SK-N-MC (cell line): Measurements from ENCODE around the gene NIPAL1.

Experiments used
- EZH2 ChIP-seq: fragments of 200-600 bp; sonication (generic); IDR thresholded peaks from one replicate; pipeline ENCODE4 v1.6.1; 2017; ENCODE audit warnings: antibody characterized with exemption
- FOXP2 ChIP-seq: optimal IDR thresholded peaks from 2 replicates; pipeline ENCODE3; 2011; ENCODE audit warnings: mild to moderate bottlenecking, moderate library complexity; ENCODE audit not compliant: insufficient read depth; ENCODE audit errors: extremely low read length, control extremely low read depth
- POLR2AphosphoS5 ChIP-seq: IDR thresholded peaks from 2 replicates; pipeline ENCODE4 v1.6.1; 2012; ENCODE audit warnings: mild to moderate bottlenecking, low read depth, low read length, borderline replicate concordance

DNA sequence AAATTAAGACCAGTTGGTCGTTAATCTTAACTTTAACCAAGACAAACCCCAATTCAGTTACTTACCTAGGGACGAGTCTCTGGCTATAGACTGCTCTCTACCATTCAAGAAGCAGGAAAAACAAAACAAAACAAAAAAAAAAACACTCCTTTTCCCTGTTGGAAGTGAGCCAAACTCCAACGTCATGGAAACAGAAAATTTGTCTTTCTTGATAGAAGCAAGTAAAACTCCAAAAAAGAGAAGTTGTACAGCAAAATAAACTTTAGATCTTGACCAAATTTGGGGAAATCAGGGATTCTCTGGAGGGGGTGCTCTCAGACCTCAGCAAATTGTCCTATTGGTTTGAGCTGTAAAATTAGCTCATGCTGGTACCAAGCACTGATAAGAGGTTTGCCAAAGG is 3.7 kb upstream of the NIPAL1 start:
- no peak for TF ChIP-seq EZH2
- TF ChIP-seq FOXP2, result no peak
- TF ChIP-seq POLR2AphosphoS5, result no peak
